Measurements from ENCODE around the gene SOX1.

SOX1 gene

GRCh38 chr13:112078216-112078615 is 11.3 kb downstream of the SOX1 start:
- Histone ChIP-seq H3K9me3 (ENCODE audit: control insufficient read depth, low read length) (no peaks in the 10 kb centered on the region), H3K27ac (no peak overlapping the region), H3K4me3 (ENCODE audit: low read depth, low read length) (no peak overlapping the region), H3K9ac (no peak overlapping the region), H3K36me3 (ENCODE audit: control insufficient read depth, insufficient read depth, low read length) (no peaks in the 10 kb centered on the region), H3K27me3 (ENCODE audit: control insufficient read depth, insufficient read depth, low read length) (peaks cover 15% of the 10 kb centered on the region), H3K4me1 (no peaks in the 10 kb centered on the region), H2AFZ (no peak overlapping the region), H3K79me2 (no peaks in the 10 kb centered on the region), H3K4me2 (ENCODE audit: low read length) (no peak overlapping the region)
- no peak for TF ChIP-seq CTCF (IDR thresholded peaks at IDR 0.05)

- Histone ChIP-seq H3K4me3 (ENCODE audit: low read depth, low read length) (no peak overlapping the region), H2AFZ (no peak overlapping the region), H3K27ac (no peak overlapping the region), H3K27me3 (ENCODE audit: control insufficient read depth, insufficient read depth, low read length) (peaks cover 15% of the 10 kb centered on the region), H3K9me3 (ENCODE audit: control insufficient read depth, low read length) (no peaks in the 10 kb centered on the region), H3K4me1 (no peaks in the 10 kb centered on the region), H3K79me2 (no peaks in the 10 kb centered on the region), H3K9ac (no peak overlapping the region), H3K4me2 (ENCODE audit: low read length) (no peak overlapping the region), H3K36me3 (ENCODE audit: control insufficient read depth, insufficient read depth, low read length) (no peaks in the 10 kb centered on the region)
- TF ChIP-seq CTCF (IDR thresholded peaks at IDR 0.05): no peak
Observed at GRCh38 chr13:112078879-112079531, 12.1 kb downstream of the SOX1 start.

GRCh38 chr13:112079696-112080095 is 12.7 kb downstream of the SOX1 start:
- Histone ChIP-seq H2AFZ (no peak overlapping the region), H3K9me3 (ENCODE audit: control insufficient read depth, low read length) (peaks cover 1% of the 10 kb centered on the region), H3K79me2 (no peaks in the 10 kb centered on the region), H3K9ac (no peak overlapping the region), H3K27ac (no peak overlapping the region), H3K36me3 (ENCODE audit: control insufficient read depth, insufficient read depth, low read length) (no peaks in the 10 kb centered on the region), H3K4me3 (ENCODE audit: low read depth, low read length) (no peak overlapping the region), H3K27me3 (ENCODE audit: control insufficient read depth, insufficient read depth, low read length) (peaks cover 15% of the 10 kb centered on the region), H3K4me1 (no peaks in the 10 kb centered on the region), H3K4me2 (ENCODE audit: low read length) (no peak overlapping the region)
- no peak for TF ChIP-seq CTCF (IDR thresholded peaks at IDR 0.05)

GRCh38 chr13:112083971-112084370 is 17.0 kb downstream of the SOX1 start:
- H3K27me3 ChIP-seq (ENCODE audit: control insufficient read depth, insufficient read depth, low read length): no peaks in the 10 kb centered on the region

More at GRCh38 chr13:112083971-112084370, 17.0 kb downstream of the SOX1 start:
- H2AFZ ChIP-seq: no peak overlapping the region
- H3K27ac ChIP-seq: no peak overlapping the region
- TF ChIP-seq CTCF (IDR thresholded peaks at IDR 0.05): no peak
- H3K79me2 ChIP-seq: no peaks in the 10 kb centered on the region
- H3K9ac ChIP-seq: no peak overlapping the region
- H3K4me2 ChIP-seq (ENCODE audit: low read length): no peak overlapping the region
- no peak overlapping the region for H3K4me3 ChIP-seq (ENCODE audit: low read depth, low read length)
- H3K4me1 ChIP-seq: no peaks in the 10 kb centered on the region
- H3K9me3 ChIP-seq (ENCODE audit: control insufficient read depth, low read length): peaks cover 3% of the 10 kb centered on the region
- H3K36me3 ChIP-seq (ENCODE audit: control insufficient read depth, insufficient read depth, low read length): no peaks in the 10 kb centered on the region

All from parathyroid adenoma (tissue), 2 donors.